H9 (cell line): ENCODE data around the gene TMPRSS9. TPM values are rescaled to one million over a fixed set of nuclear protein-coding genes. Genes with fewer than 3 reads are reported as not detected.

Experiments used
- DNase-seq: peaks from one replicate; pipeline ENCODE4 v3.0.0-alpha.2; 2017
- H2AFZ ChIP-seq: one replicate; pipeline ENCODE4 v1.6.1; 2013; ENCODE audit warnings: mild to moderate bottlenecking, low read length, control low read depth, moderate library complexity
- H2AK5ac ChIP-seq: 2 replicates; pipeline ENCODE4 v1.6.1; 2013; ENCODE audit warnings: low read length, control low read depth, mixed read lengths; ENCODE audit not compliant: insufficient read length
- H2BK120ac ChIP-seq: one replicate; pipeline ENCODE4 v1.6.1; 2013; ENCODE audit warnings: low read depth, mild to moderate bottlenecking, low read length, control low read depth, inconsistent platforms; ENCODE audit not compliant: poor library complexity, severe bottlenecking
- H2BK12ac ChIP-seq: 2 replicates; pipeline ENCODE4 v1.6.1; 2013; ENCODE audit warnings: low read length, control low read depth, mixed read lengths, low read depth; ENCODE audit not compliant: insufficient read length
- H2BK15ac ChIP-seq: 2 replicates; pipeline ENCODE4 v1.6.1; 2013; ENCODE audit warnings: low read depth, low read length, control low read depth
- H2BK20ac ChIP-seq: one replicate; pipeline ENCODE4 v1.6.1; 2013; ENCODE audit warnings: low read depth, mild to moderate bottlenecking, low read length, control low read depth, inconsistent platforms; ENCODE audit not compliant: poor library complexity, severe bottlenecking
- H2BK5ac ChIP-seq: 2 replicates; pipeline ENCODE4 v1.6.1; 2013; ENCODE audit warnings: low read length, control low read depth, mixed read lengths; ENCODE audit not compliant: insufficient read length
- H3K14ac ChIP-seq: 2 replicates; pipeline ENCODE4 v1.6.1; 2013; ENCODE audit warnings: low read length, control low read depth; ENCODE audit not compliant: insufficient read depth
- H3K18ac ChIP-seq: 2 replicates; pipeline ENCODE4 v1.6.1; 2013; ENCODE audit warnings: low read depth, mild to moderate bottlenecking, mixed read lengths, low read length, control low read depth; ENCODE audit not compliant: insufficient read length
- H3K23ac ChIP-seq: 2 replicates; pipeline ENCODE4 v1.6.1; 2013; ENCODE audit warnings: low read length, control low read depth, mixed read lengths, low read depth; ENCODE audit not compliant: insufficient read length
- H3K23me2 ChIP-seq: 2 replicates; pipeline ENCODE4 v1.6.1; 2013; ENCODE audit warnings: low read depth, mild to moderate bottlenecking, mixed read lengths, low read length, control low read depth; ENCODE audit not compliant: insufficient read length, poor library complexity, severe bottlenecking
- H3K27ac ChIP-seq: 2 replicates; pipeline ENCODE4 v1.5.1; 2013; ENCODE audit warnings: low read length, control low read depth, mixed read lengths, low read depth; ENCODE audit not compliant: insufficient read length
- H3K27me3 ChIP-seq: 2 replicates; pipeline ENCODE4 v1.6.1; 2013; ENCODE audit warnings: low read length, control low read depth, inconsistent platforms; ENCODE audit not compliant: insufficient read depth
- H3K4ac ChIP-seq: 2 replicates; pipeline ENCODE4 v1.6.1; 2013; ENCODE audit warnings: low read depth, mild to moderate bottlenecking, control low read depth, inconsistent platforms, low read length, moderate library complexity
- H3K4me1 ChIP-seq: 2 replicates; pipeline ENCODE4 v1.6.1; 2013; ENCODE audit warnings: low read length, control low read depth, inconsistent platforms; ENCODE audit not compliant: insufficient read depth
- H3K4me2 ChIP-seq: 2 replicates; pipeline ENCODE4 v1.6.1; 2013; ENCODE audit warnings: low read length, control low read depth, mixed read lengths; ENCODE audit not compliant: insufficient read length, insufficient read depth
- H3K56ac ChIP-seq: 2 replicates; pipeline ENCODE4 v1.6.1; 2013; ENCODE audit warnings: low read depth, mild to moderate bottlenecking, mixed read lengths, low read length, control low read depth; ENCODE audit not compliant: insufficient read length
- H3K79me1 ChIP-seq: 2 replicates; pipeline ENCODE4 v1.6.1; 2013; ENCODE audit warnings: low read depth, mild to moderate bottlenecking, moderate library complexity, low read length, control low read depth, inconsistent platforms; ENCODE audit not compliant: insufficient read depth, poor library complexity, severe bottlenecking
- H3K79me2 ChIP-seq: 2 replicates; pipeline ENCODE4 v1.6.1; 2013; ENCODE audit warnings: low read length, control low read depth, inconsistent platforms; ENCODE audit not compliant: insufficient read depth
- H3K9ac ChIP-seq: 2 replicates; pipeline ENCODE4 v1.6.1; 2013; ENCODE audit warnings: low read length, control low read depth, mixed read lengths; ENCODE audit not compliant: insufficient read length; ENCODE audit errors: extremely low read depth
- H3K9me3 ChIP-seq: one replicate; pipeline ENCODE4 v1.6.1; 2013; ENCODE audit warnings: low read depth, low read length, inconsistent platforms; ENCODE audit not compliant: control insufficient read depth
- H3T11ph ChIP-seq: one replicate; pipeline ENCODE4 v1.6.1; 2013; ENCODE audit warnings: mild to moderate bottlenecking, low read length, control low read depth, inconsistent platforms
- H4K20me1 ChIP-seq: one replicate; pipeline ENCODE4 v1.6.1; 2013; ENCODE audit not compliant: control insufficient read depth, insufficient read length, insufficient read depth
- H4K5ac ChIP-seq: 2 replicates; pipeline ENCODE4 v1.6.1; 2013; ENCODE audit warnings: low read depth, mild to moderate bottlenecking, mixed read lengths, low read length, control low read depth; ENCODE audit not compliant: insufficient read length
- H4K8ac ChIP-seq: replicated peaks from 2 replicates; pipeline ENCODE4 v1.6.1; 2013; ENCODE audit warnings: low read length, control low read depth, mixed read lengths, low read depth; ENCODE audit not compliant: insufficient read length
- H4K91ac ChIP-seq: 2 replicates; pipeline ENCODE4 v1.6.1; 2013; ENCODE audit warnings: low read depth, mild to moderate bottlenecking, moderate library complexity, mixed read lengths, low read length, control low read depth; ENCODE audit not compliant: insufficient read length
- H3K27ac Mint-ChIP-seq, 3 experiments: 2 replicates in 2 of 3; 3 replicates in 1 of 3; pipeline ENCODE4 v1.8.0; 2020 to 2021; ENCODE audit warnings: mixed read lengths in 3 of 3, mild to moderate bottlenecking in 1 of 3, moderate library complexity in 1 of 3
- H3K27me3 Mint-ChIP-seq: 2 replicates; pipeline ENCODE4 v1.8.0; 2021; ENCODE audit warnings: low read depth, mild to moderate bottlenecking, moderate library complexity, mixed read lengths
- H3K36me3 Mint-ChIP-seq, 3 experiments: 2 replicates in 2 of 3; 3 replicates in 1 of 3; pipeline ENCODE4 v1.8.0; 2020 to 2021; ENCODE audit warnings: low read depth in 3 of 3, mixed read lengths in 3 of 3; ENCODE audit not compliant: insufficient read depth in 1 of 3
- H3K4me1 Mint-ChIP-seq, 2 experiments: 2 replicates each; pipeline ENCODE4 v1.8.0; 2020; ENCODE audit warnings: mixed read lengths in 2 of 2
- H3K4me3 Mint-ChIP-seq, 2 experiments: 2 replicates in 1 of 2; 3 replicates in 1 of 2; pipeline ENCODE4 v1.8.0; 2020 to 2021; ENCODE audit warnings: mild to moderate bottlenecking in 2 of 2, mixed read lengths in 2 of 2, moderate library complexity in 1 of 2
- H3K9me3 Mint-ChIP-seq, 2 experiments: 2 replicates in 1 of 2; 3 replicates in 1 of 2; pipeline ENCODE4 v1.8.0; 2020; ENCODE audit warnings: mild to moderate bottlenecking in 2 of 2, mixed read lengths in 2 of 2, moderate library complexity in 1 of 2
- CTCF ChIP-seq: fragments of 200-600 bp; sonication (generic); conservative IDR thresholded peaks from 3 replicates; pipeline ENCODE4 v1.8.0; 2021; ENCODE audit warnings: antibody characterized with exemption, mild to moderate bottlenecking
- WGBS: extraction: QIAGEN DNeasy Blood & Tissue Kit; methylation state at CpG from one replicate; pipeline ENCODE4 v1.1.7; 2013; ENCODE audit warnings: missing lambda C conversion rate, low lambda C conversion rate, mixed read lengths; ENCODE audit not compliant: insufficient read length; ENCODE audit errors: extremely low coverage; 5-methylcytosine and 5-hydroxymethylcytosine counted together
- total RNA-seq: library from RNA; stranded (reverse); gene quantifications from 2 replicates; pipeline ENCODE4 v1.2.1, GENCODE V29; 2021

Gene TMPRSS9
- total RNA-seq, 1 experiment from 2014 or later: 0.24 TPM

GRCh38 chr19:2334426-2334825, 25.6 kb upstream of the TMPRSS9 start:
- H3K79me2 ChIP-seq: peaks cover 7% of the 10 kb centered on the region; the same call in 1 of the 2 replicates
- Mint-ChIP-seq H3K4me3 (no peak overlapping the region), H3K9me3 (peaks cover 3 to 6% of the 10 kb centered on the region in 2 experiments; a peak in 4 of 5 replicates), H3K36me3 (peaks cover 5 to 19% (median 7%) of the 10 kb centered on the region in 3 experiments), H3K4me1 (peaks cover 23 to 42% of the 10 kb centered on the region in 2 experiments), H3K27ac (no peak overlapping the region), H3K27me3 (peaks cover 1% of the 10 kb centered on the region; the same call in 1 of the 2 replicates)
- no peak overlapping the region for H3K18ac ChIP-seq
- no peaks in the 10 kb centered on the region for H3K9me3 ChIP-seq
- H2BK5ac ChIP-seq: no peak overlapping the region
- no CpG with 5 or more reads among the region's 27 CpGs for WGBS
- no peak overlapping the region for H4K91ac ChIP-seq
- no peak overlapping the region for H4K8ac ChIP-seq
- no peak overlapping the region for H2BK15ac ChIP-seq
- no peak overlapping the region for H3K56ac ChIP-seq
- H2AFZ ChIP-seq: no peak overlapping the region
- H4K5ac ChIP-seq: no peak overlapping the region
- H3K27ac ChIP-seq: no peak overlapping the region
- peaks cover 5% of the 10 kb centered on the region; the same call in 1 of the 2 replicates for H3K4me1 ChIP-seq
- H3K14ac ChIP-seq: no peak overlapping the region; the same call in 1 of the 2 replicates
- no peak for TF ChIP-seq CTCF
- no peak overlapping the region for H2AK5ac ChIP-seq
- H3K23me2 ChIP-seq: peaks cover 3% of the 10 kb centered on the region
- H3K4me2 ChIP-seq: no peak overlapping the region
- no peak overlapping the region for H3T11ph ChIP-seq
- H3K4ac ChIP-seq: no peak overlapping the region
- peaks cover 2% of the 10 kb centered on the region for H4K20me1 ChIP-seq
- no peak overlapping the region for H2BK120ac ChIP-seq
- no peak overlapping the region for H3K9ac ChIP-seq
- DNase-seq: no peak
- H3K79me1 ChIP-seq: peaks cover 2% of the 10 kb centered on the region
- no peak overlapping the region for H3K23ac ChIP-seq
- H2BK20ac ChIP-seq: no peak overlapping the region
- H2BK12ac ChIP-seq: no peak overlapping the region
- H3K27me3 ChIP-seq: no peaks in the 10 kb centered on the region
